ENCODE data around the gene CORO2A.
"Not testable (repeated sequence)": the region's sequence is repeated elsewhere in the genome, so short reads cannot be mapped to it uniquely, and the experiment has no call there.

CORO2A gene

GRCh38 chr9:98085944-98086343 is 106.5 kb downstream of the CORO2A start:
- DNase-seq (ENCODE audit: low read depth in 2 of 2): no peak

- no peak for DNase-seq (ENCODE audit: low read depth in 2 of 2)
These were observed 107.4 kb downstream of the CORO2A start for GRCh38 chr9:98085058-98085457.

- DNase-seq (ENCODE audit: low read depth in 2 of 2): no peak
These were observed 108.0 kb downstream of the CORO2A start for GRCh38 chr9:98084396-98084795.

GRCh38 chr9:98083566-98084183 is 108.8 kb downstream of the CORO2A start:
- DNase-seq (ENCODE audit: low read depth in 2 of 2): no peak

GRCh38 chr9:98083061-98083501 is 109.4 kb downstream of the CORO2A start:
- no peak for DNase-seq (ENCODE audit: low read depth in 2 of 2)

- peak; percentile 23 to 32 for DNase-seq (ENCODE audit: low read depth in 2 of 2)
These were observed 110.8 kb downstream of the CORO2A start for GRCh38 chr9:98081477-98082219.

- no peak for DNase-seq (ENCODE audit: low read depth in 2 of 2)
These were observed 111.7 kb downstream of the CORO2A start for GRCh38 chr9:98080780-98081179.

- no peak for DNase-seq (ENCODE audit: low read depth in 2 of 2)
These were observed 112.1 kb downstream of the CORO2A start for GRCh38 chr9:98080326-98080725.

GRCh38 chr9:98078895-98079294 is 113.5 kb downstream of the CORO2A start:
- no peak for DNase-seq (ENCODE audit: low read depth in 2 of 2)

- DNase-seq (ENCODE audit: low read depth in 2 of 2): not testable (repeated sequence)
These were observed 115.9 kb downstream of the CORO2A start for GRCh38 chr9:98076514-98076890.

GRCh38 chr9:98075332-98075805 is 117.1 kb downstream of the CORO2A start:
- DNase-seq (ENCODE audit: low read depth in 2 of 2): no peak

GRCh38 chr9:98074115-98074990 is 118.1 kb downstream of the CORO2A start:
- peak; percentile 42 to 65 for DNase-seq (ENCODE audit: low read depth in 2 of 2)

- no peak for DNase-seq (ENCODE audit: low read depth in 2 of 2)
These were observed 120.7 kb downstream of the CORO2A start for GRCh38 chr9:98071737-98072136.
